HCT116 (cell line): ENCODE data around the gene CTBP2. TPM values are rescaled to one million over a fixed set of nuclear protein-coding genes. Genes with fewer than 3 reads are reported as not detected.

ENCODE experiments used
- ATAC-seq: fragments of 200-7000 bp; cut with Tn5 transposase; 2 replicates; pipeline ENCODE4 v1.9.1; 2020; ENCODE audit warnings: mild to moderate bottlenecking, moderate library complexity
- BruUV-seq: library from RNA; stranded (reverse); fragments of 400-500 nt; replicated peaks from 2 replicates; lab custom pipeline; 2021; lab: Mats Ljungman, UMichigan
- CTCF ChIA-PET: fragments of 300-600 bp; sonication (Branson Sonifier 250); formaldehyde crosslinking; loops from one replicate; lab custom pipeline; 2021; ENCODE audit warnings: antibody characterized with exemption; lab: Charles Lee
- POLR2A ChIA-PET: fragments of 300-600, 350-600 bp; sonication (Branson Sonifier 250); formaldehyde crosslinking; loops from one replicate; lab custom pipeline; 2021; ENCODE audit warnings: antibody characterized with exemption; lab: Charles Lee
- RAD21 ChIA-PET, 2 experiments: fragments of 300-600 bp; sonication (Branson Sonifier 250); formaldehyde crosslinking; loops; one replicate each; lab custom pipeline; 2023; ENCODE audit warnings: low total read pairs in 2 of 2; ENCODE audit not compliant: uncharacterized antibody in 2 of 2, unreplicated experiment in 2 of 2, low non-redundant PET in 1 of 2; lab: Charles Lee
- DNase-seq: peaks from one replicate; pipeline ENCODE4 v3.0.0-alpha.2; 2010; ENCODE audit warnings: low read depth, low spot score
- H2AFZ ChIP-seq: fragments of 200-600 bp; shearing (Covaris generic), sonication (generic); 2 replicates; pipeline ENCODE4 v1.6.1; 2017; ENCODE audit warnings: low read depth, mixed run types, mixed read lengths, antibody characterized with exemption, low read length; ENCODE audit not compliant: poor library complexity, severe bottlenecking
- H3K27ac ChIP-seq: 2 replicates; pipeline ENCODE4 v1.5.1; 2012; ENCODE audit warnings: low read depth, low read length
- H3K27me3 ChIP-seq: fragments of 200-600 bp; sonication (generic); 2 replicates; pipeline ENCODE4 v1.6.1; 2016; ENCODE audit warnings: mixed run types, low read length, mixed read lengths; ENCODE audit not compliant: insufficient read depth
- H3K36me3 ChIP-seq, 2 experiments: fragments of 200-500 bp in 1 of 2; fragments of 200-600 bp in 1 of 2; sonication (Bioruptor generic) in 1 of 2; sonication (generic) in 1 of 2; 2 replicates each; pipeline versions ENCODE4 v1.5.1 to v1.6.1; 2014 to 2016; ENCODE audit warnings: low read length in 2 of 2, inconsistent platforms in 1 of 2, mixed read lengths in 1 of 2, mixed run types in 1 of 2; ENCODE audit not compliant: insufficient read depth in 2 of 2, control insufficient read depth in 1 of 2
- H3K4me1 ChIP-seq, 2 experiments: fragments of 200-600 bp in 1 of 2; sonication (generic) in 1 of 2; 2 replicates each; pipeline versions ENCODE4 v1.5.1 to v1.6.1; 2012 to 2017; ENCODE audit warnings: low read length in 2 of 2, inconsistent platforms in 1 of 2, mild to moderate bottlenecking in 1 of 2, mixed read lengths in 1 of 2, mixed run types in 1 of 2, moderate library complexity in 1 of 2; ENCODE audit not compliant: insufficient read depth in 2 of 2, control insufficient read depth in 1 of 2
- H3K4me2 ChIP-seq: fragments of 200-600 bp; sonication (generic); 2 replicates; pipeline ENCODE4 v1.6.1; 2017; ENCODE audit warnings: mixed run types, low read length, mixed read lengths
- H3K4me3 ChIP-seq, 2 experiments: fragments of 200-600 bp in 1 of 2; sonication (generic) in 1 of 2; replicated peaks in 1 of 2; 2 replicates each; pipeline ENCODE4 v1.5.1; 2011 to 2016; ENCODE audit warnings: low read length in 2 of 2, control low read depth in 1 of 2, low read depth in 1 of 2, mild to moderate bottlenecking in 1 of 2, mixed read lengths in 1 of 2, mixed run types in 1 of 2
- H3K79me2 ChIP-seq: fragments of 200-600 bp; sonication (generic); 2 replicates; pipeline ENCODE4 v1.6.1; 2017; ENCODE audit warnings: mild to moderate bottlenecking, mixed run types, low read length, moderate library complexity, mixed read lengths; ENCODE audit not compliant: insufficient read depth
- H3K9ac ChIP-seq: fragments of 200-600 bp; sonication (generic); 2 replicates; pipeline ENCODE4 v1.6.1; 2016; ENCODE audit warnings: low read length, mixed read lengths
- H3K9me2 ChIP-seq: fragments of 200-600 bp; sonication (generic), shearing (Covaris generic); 2 replicates; pipeline ENCODE4 v1.6.1; 2017; ENCODE audit warnings: mixed run types, mild to moderate bottlenecking, moderate library complexity; ENCODE audit not compliant: insufficient read depth
- H3K9me3 ChIP-seq, 2 experiments: fragments of 200-500 bp in 1 of 2; fragments of 200-600 bp in 1 of 2; sonication (Bioruptor generic) in 1 of 2; sonication (generic) in 1 of 2; 2 replicates each; pipeline ENCODE4 v1.6.1; 2014 to 2017; ENCODE audit warnings: low read length in 2 of 2, mixed read lengths in 2 of 2, inconsistent platforms in 1 of 2, low read depth in 1 of 2, mild to moderate bottlenecking in 1 of 2, mixed run types in 1 of 2, moderate library complexity in 1 of 2; ENCODE audit not compliant: control insufficient read depth in 1 of 2, insufficient read depth in 1 of 2
- H4K20me1 ChIP-seq: fragments of 200-600 bp; sonication (generic), shearing (Covaris generic); 2 replicates; pipeline ENCODE4 v1.6.1; 2017; ENCODE audit warnings: mixed run types, mild to moderate bottlenecking, moderate library complexity; ENCODE audit not compliant: insufficient read depth
- EZH2phosphoT487 ChIP-seq: fragments of 200-600 bp; IDR thresholded peaks from 2 replicates; pipeline ENCODE4 v1.6.1; 2018; ENCODE audit warnings: antibody characterized with exemption, borderline replicate concordance
- POLR2A ChIP-seq: IDR thresholded peaks from 2 replicates; pipeline ENCODE4 v1.7.0; 2011; ENCODE audit warnings: borderline replicate concordance; ENCODE audit not compliant: insufficient read depth, insufficient read length; ENCODE audit errors: extremely low read depth
- POLR2AphosphoS5 ChIP-seq: IDR thresholded peaks from 2 replicates; pipeline ENCODE4 v1.6.1; 2011; ENCODE audit warnings: mild to moderate bottlenecking, low read depth, low read length, moderate library complexity
- RAD21 ChIP-seq: IDR thresholded peaks from 2 replicates; pipeline ENCODE4 v1.6.1; 2012; ENCODE audit warnings: low read depth, mild to moderate bottlenecking
- REST ChIP-seq: IDR thresholded peaks from 2 replicates; pipeline ENCODE4 v1.6.1; 2012; ENCODE audit warnings: low read depth
- SP1 ChIP-seq: IDR thresholded peaks from 2 replicates; pipeline ENCODE4 v1.6.1; 2012; ENCODE audit warnings: low read depth
- SRF ChIP-seq: IDR thresholded peaks from 2 replicates; pipeline ENCODE4 v1.6.1; 2012; ENCODE audit warnings: low read depth
- ZFX ChIP-seq: fragments of 450-650 bp; IDR thresholded peaks from 2 replicates; pipeline ENCODE4 v1.6.1; 2017
- ZNF274 ChIP-seq: fragments of 200-500 bp; sonication (Bioruptor generic); IDR thresholded peaks from 2 replicates; pipeline ENCODE4 v1.6.1; 2014; ENCODE audit warnings: mild to moderate bottlenecking, low read depth, low read length, inconsistent platforms
- intact Hi-C: fragments of 100-400 bp; cut with micrococcal nuclease; formaldehyde crosslinking; loops from 2 replicates; pipeline ENCODE4 v1.10.0; 2022
- total RNA-seq: library from RNA; stranded (reverse); gene quantifications from one replicate; pipeline ENCODE4 v1.2.1, GENCODE V29; 2021; ENCODE audit not compliant: unreplicated experiment
- TF ChIP-seq, protein P1 (sequence below): IDR thresholded peaks from 2 replicates; pipeline ENCODE4 v1.6.1; 2011; ENCODE audit warnings: mild to moderate bottlenecking, low read length, moderate library complexity; ENCODE audit not compliant: insufficient replicate concordance; ENCODE audit errors: extremely low read depth

CTBP2 gene
- total RNA-seq, 1 experiment from 2014 or later: 144 TPM

DNA sequence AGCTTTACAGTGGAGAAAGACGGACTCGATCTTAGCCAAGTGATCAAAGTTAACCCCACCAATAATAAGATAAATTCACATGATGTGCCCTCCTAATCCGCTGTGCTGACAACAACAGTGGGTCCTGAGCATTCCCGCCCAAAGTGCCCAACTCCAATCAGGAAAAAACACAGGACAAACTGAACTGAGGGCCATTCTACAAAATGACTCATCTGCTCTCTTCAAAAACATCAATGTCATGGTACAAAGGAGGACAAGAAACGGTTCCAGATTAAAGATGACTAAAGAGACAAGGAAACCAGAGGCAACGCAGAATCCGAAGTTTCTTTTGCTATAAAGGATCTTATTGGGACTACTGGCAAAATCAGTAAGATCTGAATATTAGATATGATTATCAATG lies 79.4 kb downstream of the CTBP2 start:
- H3K4me2 ChIP-seq: no peak overlapping the region
- H2AFZ ChIP-seq: no peak overlapping the region
- H3K27me3 ChIP-seq: no peaks in the 10 kb centered on the region
- DNase-seq (no peak), ATAC-seq (no peak)
- H3K36me3 ChIP-seq: no peaks in the 10 kb centered on the region; a peak in 1 of 4 replicates
- H3K27ac ChIP-seq: no peak overlapping the region
- TF ChIP-seq, protein P1, sequence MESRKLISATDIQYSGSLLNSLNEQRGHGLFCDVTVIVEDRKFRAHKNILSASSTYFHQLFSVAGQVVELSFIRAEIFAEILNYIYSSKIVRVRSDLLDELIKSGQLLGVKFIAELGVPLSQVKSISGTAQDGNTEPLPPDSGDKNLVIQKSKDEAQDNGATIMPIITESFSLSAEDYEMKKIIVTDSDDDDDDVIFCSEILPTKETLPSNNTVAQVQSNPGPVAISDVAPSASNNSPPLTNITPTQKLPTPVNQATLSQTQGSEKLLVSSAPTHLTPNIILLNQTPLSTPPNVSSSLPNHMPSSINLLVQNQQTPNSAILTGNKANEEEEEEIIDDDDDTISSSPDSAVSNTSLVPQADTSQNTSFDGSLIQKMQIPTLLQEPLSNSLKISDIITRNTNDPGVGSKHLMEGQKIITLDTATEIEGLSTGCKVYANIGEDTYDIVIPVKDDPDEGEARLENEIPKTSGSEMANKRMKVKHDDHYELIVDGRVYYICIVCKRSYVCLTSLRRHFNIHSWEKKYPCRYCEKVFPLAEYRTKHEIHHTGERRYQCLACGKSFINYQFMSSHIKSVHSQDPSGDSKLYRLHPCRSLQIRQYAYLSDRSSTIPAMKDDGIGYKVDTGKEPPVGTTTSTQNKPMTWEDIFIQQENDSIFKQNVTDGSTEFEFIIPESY: no peak
- TF ChIP-seq RAD21 (no peak), ZFX (no peak), SP1 (no peak), EZH2phosphoT487 (no peak), SRF (no peak), POLR2AphosphoS5 (no peak), REST (no peak), ZNF274 (no peak), POLR2A (no peak)
- H3K9ac ChIP-seq: no peak overlapping the region
- RAD21 ChIA-PET: no interaction called here
- CTCF ChIA-PET: no interaction called here
- H3K9me2 ChIP-seq: no peaks in the 10 kb centered on the region
- H4K20me1 ChIP-seq: peaks cover 5% of the 10 kb centered on the region; the same call in 1 of the 2 replicates
- BruUV-seq: no TSS peak
- no peak overlapping the region for H3K4me3 ChIP-seq
- H3K4me1 ChIP-seq: peaks cover 30 to 44% of the 10 kb centered on the region in 2 experiments
- no peaks in the 10 kb centered on the region for H3K9me3 ChIP-seq
- H3K79me2 ChIP-seq: peaks cover 98% of the 10 kb centered on the region
- intact Hi-C loops: no loop called here
- POLR2A ChIA-PET: no interaction called here
